PC-3 (cell line): ENCODE results near the gene SAMD4A. TPM values are rescaled to one million over a fixed set of nuclear protein-coding genes. Genes with fewer than 3 reads are reported as not detected.

ENCODE experiments used
- ATAC-seq: fragments of 200-7000 bp; cut with Tn5 transposase; 2 replicates; pipeline ENCODE4 v1.9.1; 2020; ENCODE audit warnings: mild to moderate bottlenecking, moderate library complexity
- BruUV-seq: library from RNA; stranded (reverse); fragments of 400-500 nt; replicated peaks from 2 replicates; lab custom pipeline; 2021; lab: Mats Ljungman, UMichigan
- CTCF ChIA-PET: fragments of 300-600 bp; sonication (Branson Sonifier 250); formaldehyde crosslinking; loops from one replicate; lab custom pipeline; 2022; ENCODE audit warnings: antibody characterized with exemption; lab: Charles Lee
- POLR2A ChIA-PET: fragments of 300-600 bp; sonication (Branson Sonifier 250); formaldehyde crosslinking; loops from one replicate; lab custom pipeline; 2022; ENCODE audit warnings: antibody characterized with exemption; ENCODE audit not compliant: unreplicated experiment; lab: Charles Lee
- DNase-seq: peaks from one replicate; pipeline ENCODE4 v3.0.0-alpha.2; 2015
- H2AFZ ChIP-seq: fragments of 300-600 bp; sonication (generic); 2 replicates; pipeline ENCODE4 v1.6.0; 2016; ENCODE audit warnings: antibody characterized with exemption, low read length
- H3F3A ChIP-seq: fragments of 300-600 bp; sonication (generic); one replicate; pipeline ENCODE4 v1.6.0; 2017; ENCODE audit warnings: antibody characterized with exemption, low read length, control low read depth, mild to moderate bottlenecking; ENCODE audit not compliant: unreplicated experiment
- H3K27ac ChIP-seq: fragments of 300-600 bp; sonication (generic); 2 replicates; pipeline ENCODE4 v1.5.1; 2016; ENCODE audit warnings: mild to moderate bottlenecking, low read length
- H3K27me3 ChIP-seq: fragments of 300-600 bp; sonication (generic); 2 replicates; pipeline ENCODE4 v1.6.1; 2016; ENCODE audit warnings: low read length, mixed read lengths
- H3K36me3 ChIP-seq: fragments of 300-600 bp; sonication (generic); 2 replicates; pipeline ENCODE4 v1.6.1; 2016; ENCODE audit warnings: low read depth, mixed run types, low read length, mixed read lengths
- H3K4me1 ChIP-seq: fragments of 300-600 bp; sonication (generic); 2 replicates; pipeline ENCODE4 v1.5.1; 2016; ENCODE audit warnings: low read length; ENCODE audit not compliant: insufficient read depth
- H3K4me2 ChIP-seq: fragments of 300-600 bp; sonication (generic); 2 replicates; pipeline ENCODE4 v1.6.0; 2016; ENCODE audit warnings: low read length
- H3K4me3 ChIP-seq: fragments of 300-600 bp; sonication (generic); 2 replicates; pipeline ENCODE4 v1.5.1; 2016; ENCODE audit warnings: mild to moderate bottlenecking, low read length, mixed read lengths
- H3K79me2 ChIP-seq: fragments of 300-600 bp; sonication (generic); 2 replicates; pipeline ENCODE4 v1.6.1; 2017; ENCODE audit warnings: low read length, mixed read lengths
- H3K9ac ChIP-seq: fragments of 300-600 bp; sonication (generic); 2 replicates; pipeline ENCODE4 v1.6.0; 2016; ENCODE audit warnings: mild to moderate bottlenecking, low read length
- H3K9me2 ChIP-seq: fragments of 300-600 bp; sonication (generic); replicated peaks from 2 replicates; pipeline ENCODE4 v1.6.1; 2016; ENCODE audit warnings: mixed run types, low read length, mixed read lengths
- H3K9me3 ChIP-seq: fragments of 300-600 bp; sonication (generic); 2 replicates; pipeline ENCODE4 v1.6.1; 2016; ENCODE audit warnings: low read length, mixed read lengths
- H4K20me1 ChIP-seq: fragments of 300-600 bp; sonication (generic); 2 replicates; pipeline ENCODE4 v1.6.1; 2016; ENCODE audit warnings: low read length, mixed read lengths
- CTCF ChIP-seq: fragments of 300-600 bp; sonication (generic); conservative IDR thresholded peaks from 2 replicates; pipeline ENCODE4 v1.5.1; 2017; ENCODE audit warnings: antibody characterized with exemption, low read depth, mild to moderate bottlenecking, low read length
- EZH2 ChIP-seq: fragments of 300-600 bp; sonication (generic); IDR thresholded peaks from one replicate; pipeline ENCODE4 v1.6.1; 2017; ENCODE audit warnings: antibody characterized with exemption, mild to moderate bottlenecking, low read length; ENCODE audit not compliant: unreplicated experiment
- EZH2phosphoT487 ChIP-seq: fragments of 300-600 bp; sonication (generic); IDR thresholded peaks from 2 replicates; pipeline ENCODE4 v1.6.1; 2018; ENCODE audit warnings: mild to moderate bottlenecking, antibody characterized with exemption, low read length, borderline replicate concordance
- intact Hi-C: fragments of 100-400 bp; cut with micrococcal nuclease; formaldehyde crosslinking; loops from 2 replicates; pipeline ENCODE4 v1.9.0; 2023
- total RNA-seq: library from RNA; depleted of rRNA; stranded (reverse); fragments of >200 nt; gene quantifications from 2 replicates; pipeline ENCODE4 v1.2.3, GENCODE V29; 2014

The SAMD4A gene
- total RNA-seq, 1 experiment from 2014 or later, result 42.9 TPM

GRCh38 chr14:54647378-54647777 is 80.5 kb downstream of the SAMD4A start:
- Histone ChIP-seq H3K4me1 (peaks cover 37% of the 10 kb centered on the region), H3K4me2 (no peak overlapping the region), H2AFZ (no peak overlapping the region), H3K9ac (no peak overlapping the region), H3K9me3 (no peaks in the 10 kb centered on the region), H3K79me2 (peaks cover 71% of the 10 kb centered on the region), H3K27ac (no peak overlapping the region), H3K9me2 (no peaks in the 10 kb centered on the region), H3K4me3 (no peak overlapping the region), H3K27me3 (no peaks in the 10 kb centered on the region), H4K20me1 (no peaks in the 10 kb centered on the region), H3K36me3 (no peaks in the 10 kb centered on the region), H3F3A (peaks cover 16% of the 10 kb centered on the region)
- BruUV-seq, result no TSS peak
- ChIA-PET CTCF (no interaction called here), POLR2A (interaction anchor here (0.6 kb wide), 2 partner anchors 10 to 82 kb away, joined by 3 to 5 read pairs; no protein-coding TSS in a partner anchor)
- intact Hi-C loops, result loop anchor here (5.0 kb wide), 1 partner anchor 140 kb away; the partner anchor contains the start of gene CGRRF1
- TF ChIP-seq EZH2 (no peak), CTCF (no peak), EZH2phosphoT487 (no peak)
- ATAC-seq (peak; percentile 9; the same call in 1 of the 2 replicates), DNase-seq (peak; percentile 52)

- no peak for DNase-seq
- CTCF ChIA-PET, result interaction anchor here (0.5 to 0.6 kb wide), 2 partner anchors 80 to 139 kb away, joined by 3 to 7 read pairs; partner anchors contain the start of gene CGRRF1
- ATAC-seq, result no peak
- Histone ChIP-seq H3K9ac (no peak overlapping the region), H2AFZ (no peak overlapping the region), H3F3A (peaks cover 22% of the 10 kb centered on the region), H4K20me1 (no peaks in the 10 kb centered on the region), H3K27ac (no peak overlapping the region), H3K4me2 (no peak overlapping the region), H3K79me2 (peaks cover 67% of the 10 kb centered on the region), H3K4me3 (no peak overlapping the region), H3K4me1 (peaks cover 52% of the 10 kb centered on the region), H3K27me3 (no peaks in the 10 kb centered on the region), H3K9me2 (no peaks in the 10 kb centered on the region), H3K36me3 (no peaks in the 10 kb centered on the region), H3K9me3 (no peaks in the 10 kb centered on the region)
- intact Hi-C loops, result loop anchor here (5.0 kb wide), 1 partner anchor 142 kb away; the partner anchor contains the start of gene CGRRF1
- POLR2A ChIA-PET, result interaction anchor here (0.6 kb wide), 1 partner anchor 10 kb away, joined by 4 read pairs; no protein-coding TSS in a partner anchor
- TF ChIP-seq CTCF (no peak), EZH2 (no peak), EZH2phosphoT487 (no peak)
- no TSS peak for BruUV-seq
These were observed 82.1 kb downstream of the SAMD4A start for GRCh38 chr14:54649056-54649455.

DNA sequence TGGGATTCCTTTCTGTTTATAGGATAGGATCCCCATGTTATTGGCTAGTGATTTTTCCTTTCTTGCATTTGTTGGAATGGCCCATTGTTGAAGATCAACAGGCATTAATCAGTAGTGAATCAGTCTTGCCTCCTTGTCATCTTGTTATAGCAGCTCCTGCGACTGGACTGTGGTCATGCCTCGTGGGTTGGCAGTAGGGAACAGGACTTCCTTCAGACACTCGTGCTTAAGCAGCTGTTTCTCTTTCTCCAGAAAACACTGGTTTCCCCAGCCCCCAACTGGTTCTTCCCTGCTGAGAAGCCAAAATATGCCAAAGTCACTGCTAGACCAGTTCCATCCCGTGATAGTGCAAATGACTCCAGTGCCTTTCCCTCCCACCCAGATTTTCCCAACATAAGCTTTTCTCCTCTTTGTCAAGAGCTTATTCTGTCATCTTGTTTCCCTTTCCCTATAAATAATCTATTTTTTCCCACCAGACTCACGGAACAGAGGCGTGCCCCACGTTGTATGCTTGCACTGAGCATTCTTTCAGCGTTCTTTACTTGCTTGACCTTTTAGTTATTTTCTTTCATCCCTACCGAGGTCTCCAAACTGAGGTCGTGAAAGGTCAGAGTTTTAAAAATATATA is 83.5 kb downstream of the SAMD4A start:
- peaks cover 63% of the 10 kb centered on the region for H3K4me1 ChIP-seq
- no peaks in the 10 kb centered on the region for H3K9me2 ChIP-seq
- no peaks in the 10 kb centered on the region for H3K36me3 ChIP-seq
- H2AFZ ChIP-seq, result no peak overlapping the region
- ChIA-PET POLR2A (interaction anchor here (0.5 to 0.6 kb wide), 3 partner anchors 20 to 87 kb away, joined by 3 to 7 read pairs (median 5); no protein-coding TSS in a partner anchor), CTCF (interaction anchor here (1.0 kb wide), 1 partner anchor 123 kb away, joined by 3 read pairs; no protein-coding TSS in a partner anchor)
- peaks cover 22% of the 10 kb centered on the region for H3F3A ChIP-seq
- ATAC-seq (no peak), DNase-seq (peak; percentile 82)
- H4K20me1 ChIP-seq, result no peaks in the 10 kb centered on the region
- H3K9ac ChIP-seq, result peak overlapping the region; percentile 64; the same call in 1 of the 2 replicates
- H3K79me2 ChIP-seq, result peaks cover 73% of the 10 kb centered on the region
- intact Hi-C loops, result loop anchor here (5.0 kb wide), 1 partner anchor 87 kb away; no protein-coding TSS in a partner anchor
- no peaks in the 10 kb centered on the region for H3K27me3 ChIP-seq
- H3K4me3 ChIP-seq, result no peak overlapping the region
- TF ChIP-seq EZH2phosphoT487, result no peak
- TF ChIP-seq EZH2, result no peak
- no peak for TF ChIP-seq CTCF
- peak overlapping the region; percentile 75 for H3K4me2 ChIP-seq
- H3K9me3 ChIP-seq, result no peaks in the 10 kb centered on the region
- BruUV-seq, result no TSS peak
- peak overlapping the region; percentile 90 for H3K27ac ChIP-seq
